PC-9 (cell line): ENCODE measurements around the gene ANKLE1. TPM values are rescaled to one million over a fixed set of nuclear protein-coding genes. Genes with fewer than 3 reads are reported as not detected.
A peak's percentile ranks its signal among the peaks of the same experiment; 100 is the strongest.

Experiments used
- BruUV-seq: library from RNA; stranded (reverse); fragments of 400-500 nt; replicated peaks from 2 replicates; lab custom pipeline; 2021; lab: Mats Ljungman, UMichigan
- CTCF ChIA-PET: fragments of 300-600 bp; sonication (Branson Sonifier 250); formaldehyde crosslinking; loops from one replicate; lab custom pipeline; 2022; ENCODE audit warnings: antibody characterized with exemption; lab: Charles Lee
- POLR2A ChIA-PET: fragments of 300-600 bp; sonication (Branson Sonifier 250); formaldehyde crosslinking; loops from one replicate; lab custom pipeline; 2022; ENCODE audit warnings: antibody characterized with exemption; ENCODE audit not compliant: unreplicated experiment; lab: Charles Lee
- DNase-seq, 2 experiments: peaks; one replicate each; pipeline versions ENCODE4 v3.0.0 to v3.0.0-alpha.2; 2015 to 2022; ENCODE audit warnings: mixed read lengths in 1 of 2
- H2AFZ ChIP-seq: fragments of 200-600 bp; sonication (generic); 2 replicates; pipeline ENCODE4 v1.8.1; 2017; ENCODE audit warnings: antibody characterized with exemption
- H3F3A ChIP-seq: fragments of 200-600 bp; sonication (generic); 2 replicates; pipeline ENCODE4 v1.8.1; 2017; ENCODE audit warnings: antibody characterized with exemption, mild to moderate bottlenecking, low read depth; ENCODE audit not compliant: insufficient read depth
- H3K27ac ChIP-seq: fragments of 200-600 bp; sonication (generic); 2 replicates; pipeline ENCODE4 v1.6.1; 2016; ENCODE audit warnings: mixed run types
- H3K27me3 ChIP-seq: fragments of 200-600 bp; sonication (generic); 2 replicates; pipeline ENCODE4 v1.6.1; 2016; ENCODE audit warnings: low read depth, mixed run types; ENCODE audit not compliant: insufficient read depth
- H3K36me3 ChIP-seq: fragments of 200-600 bp; sonication (generic); 2 replicates; pipeline ENCODE4 v1.6.1; 2016; ENCODE audit warnings: low read depth, mixed run types
- H3K4me1 ChIP-seq: fragments of 200-600 bp; sonication (generic); replicated peaks from 2 replicates; pipeline ENCODE4 v1.6.1; 2016; ENCODE audit warnings: mixed run types; ENCODE audit not compliant: insufficient read depth
- H3K4me2 ChIP-seq: fragments of 200-600 bp; sonication (generic); 2 replicates; pipeline ENCODE4 v1.6.1; 2017; ENCODE audit warnings: mixed run types
- H3K4me3 ChIP-seq: fragments of 200-600 bp; sonication (generic); 2 replicates; pipeline ENCODE4 v1.6.1; 2016; ENCODE audit warnings: mixed run types
- H3K79me2 ChIP-seq: fragments of 200-600 bp; sonication (generic); 2 replicates; pipeline ENCODE4 v1.6.1; 2017; ENCODE audit warnings: low read depth, mixed run types
- H3K9me2 ChIP-seq: fragments of 200-600 bp; sonication (generic); 2 replicates; pipeline ENCODE4 v1.8.1; 2017; ENCODE audit warnings: mild to moderate bottlenecking; ENCODE audit not compliant: insufficient read depth
- H3K9me3 ChIP-seq: fragments of 200-600 bp; sonication (generic); 2 replicates; pipeline ENCODE4 v1.8.1; 2016; ENCODE audit warnings: low read depth; ENCODE audit not compliant: insufficient read depth
- H4K20me1 ChIP-seq: fragments of 200-600 bp; sonication (generic); 2 replicates; pipeline ENCODE4 v1.8.1; 2017; ENCODE audit not compliant: insufficient read depth
- CTCF ChIP-seq: fragments of 200-600 bp; sonication (generic); conservative IDR thresholded peaks from 2 replicates; pipeline ENCODE4 v1.6.1; 2017; ENCODE audit warnings: mixed run types, antibody characterized with exemption, mild to moderate bottlenecking, moderate library complexity
- EZH2 ChIP-seq: fragments of 200-600 bp; sonication (generic); IDR thresholded peaks from 2 replicates; pipeline ENCODE4 v1.8.0; 2017; ENCODE audit warnings: antibody characterized with exemption, low read depth
- intact Hi-C: fragments of 100-400 bp; cut with micrococcal nuclease; formaldehyde crosslinking; loops from one replicate; pipeline ENCODE4 v1.10.0; 2022; ENCODE audit not compliant: unreplicated experiment
- total RNA-seq: library from RNA; stranded (reverse); gene quantifications from 2 replicates; pipeline ENCODE4 v1.2.3, GENCODE V29; 2021

ANKLE1 gene
- total RNA-seq, 1 experiment from 2014 or later: 1.2 TPM

DNA sequence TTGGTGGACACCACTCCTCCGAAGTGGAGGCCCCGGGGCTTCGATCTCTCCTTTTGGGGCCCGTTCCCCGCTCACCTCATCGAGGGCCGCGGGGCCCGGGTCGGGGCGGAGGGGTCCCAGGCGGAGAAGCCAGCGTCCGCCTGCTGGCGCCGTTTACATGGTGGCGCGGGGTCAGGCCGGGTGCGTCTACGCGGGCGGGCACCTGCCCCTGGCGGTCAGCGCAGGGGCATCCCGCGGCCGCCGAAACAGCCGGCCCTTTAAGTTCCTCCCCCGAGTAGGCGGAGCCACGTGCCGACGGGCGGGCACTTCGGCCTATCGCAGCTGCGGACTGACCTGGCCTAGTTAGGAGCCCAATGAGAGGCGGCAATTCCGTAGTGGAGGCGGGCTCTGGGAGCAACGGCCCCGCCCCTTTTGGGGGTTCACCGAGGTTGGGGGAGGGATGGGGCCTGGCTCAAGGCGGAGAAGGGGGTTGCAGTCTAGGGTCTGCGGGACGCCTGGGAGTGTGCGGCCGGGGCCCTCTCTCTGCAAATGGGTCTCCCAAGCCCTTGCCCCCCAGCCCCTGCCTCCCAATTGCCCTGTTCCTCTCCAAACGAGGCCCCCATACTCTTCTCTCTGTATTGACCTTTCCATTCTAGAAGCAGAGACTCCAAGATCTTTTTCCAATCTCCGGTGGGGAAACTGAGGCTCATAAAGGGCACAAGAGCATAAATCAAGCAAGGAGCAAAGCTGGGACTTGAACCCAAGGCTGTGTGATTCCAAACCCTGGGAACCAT is 21.7 kb downstream of the ANKLE1 start, which contains the start of gene ABHD8:
Gene ABHD8, minus strand, starts transcription at position 259 of the 773 bp plus-strand sequence. CDS start 1,809 bp downstream, outside the sequence.
- BruUV-seq: no TSS peak
- no peak for TF ChIP-seq EZH2
- peak; percentile 70 for TF ChIP-seq CTCF
- Histone ChIP-seq H3K36me3 (no peaks in the 10 kb centered on the region), H3K27me3 (no peaks in the 10 kb centered on the region), H3K4me3 (peak within 1 kb of the TSS; percentile 67), H2AFZ (peak within 1 kb of the TSS; percentile 73), H4K20me1 (no peaks in the 10 kb centered on the region), H3K27ac (no peak within 1 kb of the TSS), H3F3A (peaks cover 33% of the 10 kb centered on the region), H3K79me2 (peaks cover 49% of the 10 kb centered on the region), H3K4me1 (peaks cover 39% of the 10 kb centered on the region), H3K9me2 (no peaks in the 10 kb centered on the region), H3K4me2 (peak within 1 kb of the TSS; percentile 90), H3K9me3 (no peaks in the 10 kb centered on the region)
- CTCF ChIA-PET: interaction anchor here (0.6 kb wide), 1 partner anchor 556 kb away, joined by 6 read pairs; no protein-coding TSS in a partner anchor
- intact Hi-C loops: loop anchor here (10.0 kb wide), 1 partner anchor 589 kb away; the partner anchor contains the start of gene NWD1
- DNase-seq: peak; percentile 92 to 98
- POLR2A ChIA-PET: no interaction called here

DNA sequence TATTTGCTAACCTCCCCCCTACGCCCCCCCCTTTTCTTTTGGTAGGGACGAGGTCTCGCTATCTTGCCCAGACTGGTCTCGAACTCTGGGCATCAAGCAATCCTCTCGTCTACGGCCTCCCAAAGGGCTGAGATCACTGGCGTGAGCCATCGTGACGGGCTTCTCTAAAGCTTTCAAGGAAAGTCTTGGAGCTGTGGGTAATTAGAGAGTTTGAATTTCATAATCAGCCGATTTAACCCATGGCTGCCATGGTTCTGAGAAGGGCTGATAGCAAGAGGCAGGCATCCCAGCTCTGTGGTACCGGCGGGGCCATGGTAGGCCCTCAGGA is 22.2 kb downstream of the ANKLE1 start:
- BruUV-seq: no TSS peak
- H3K4me3 ChIP-seq: peak overlapping the region; percentile 67; the same call in 1 of the 2 replicates
- no peaks in the 10 kb centered on the region for H3K36me3 ChIP-seq
- H3K79me2 ChIP-seq: peaks cover 47% of the 10 kb centered on the region
- no peak overlapping the region for H3K27ac ChIP-seq
- H3K27me3 ChIP-seq: no peaks in the 10 kb centered on the region
- H3F3A ChIP-seq: peaks cover 28% of the 10 kb centered on the region
- no peak overlapping the region; the same call in 1 of the 2 replicates for H2AFZ ChIP-seq
- ChIA-PET POLR2A (no interaction called here), CTCF (no interaction called here)
- no peaks in the 10 kb centered on the region for H4K20me1 ChIP-seq
- H3K4me1 ChIP-seq: peaks cover 39% of the 10 kb centered on the region
- no peak for TF ChIP-seq CTCF
- TF ChIP-seq EZH2: no peak
- no peak for DNase-seq
- peak overlapping the region; percentile 90 for H3K4me2 ChIP-seq
- no peaks in the 10 kb centered on the region for H3K9me2 ChIP-seq
- H3K9me3 ChIP-seq: no peaks in the 10 kb centered on the region
- intact Hi-C loops: loop anchor here (2.0 to 10.0 kb wide), 2 partner anchors 83 to 589 kb away; partner anchors contain the start of gene NWD1

DNA sequence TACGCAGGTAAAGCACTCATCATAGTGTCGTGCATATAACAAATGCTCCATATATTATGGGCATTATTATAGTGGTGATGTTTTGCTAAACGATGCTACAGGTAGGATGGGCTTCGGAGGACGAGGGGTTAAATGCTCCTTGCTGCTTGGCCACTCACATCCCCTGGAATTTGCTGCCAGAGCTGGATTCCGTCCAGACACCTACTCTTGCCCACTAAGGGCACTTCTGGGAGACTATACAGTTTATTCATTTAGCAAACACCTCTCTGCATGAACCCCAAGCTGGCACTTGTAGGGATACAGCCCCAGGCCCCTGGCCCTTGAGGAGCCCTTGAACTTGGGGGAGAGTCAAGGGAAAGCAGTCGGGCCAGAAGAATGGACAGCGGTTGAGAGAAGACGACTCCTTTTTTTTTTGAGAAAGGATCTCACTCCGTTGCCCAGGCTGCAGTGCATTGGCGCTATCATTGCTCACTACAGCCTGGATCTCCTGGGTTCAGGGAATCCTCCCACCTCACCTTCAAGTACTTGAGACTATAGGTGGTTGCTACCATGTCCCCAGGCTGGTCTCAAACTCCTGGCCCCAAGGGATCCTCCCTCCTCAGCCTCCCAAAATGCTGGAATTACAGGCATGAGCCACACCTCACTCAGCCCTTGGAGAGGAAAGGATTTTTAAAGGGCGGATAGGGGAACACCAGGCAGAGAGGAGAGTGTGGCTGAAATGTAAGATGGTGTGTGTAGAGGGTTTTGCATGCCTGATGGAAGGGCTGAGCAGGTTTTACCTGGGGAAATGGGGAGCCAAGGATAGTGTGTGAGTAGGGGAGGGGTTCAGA is 22.9 kb downstream of the ANKLE1 start:
- Histone ChIP-seq H3F3A (peaks cover 22% of the 10 kb centered on the region), H3K27ac (no peak overlapping the region), H2AFZ (no peak overlapping the region), H3K79me2 (peaks cover 48% of the 10 kb centered on the region), H3K9me2 (no peaks in the 10 kb centered on the region), H3K9me3 (no peaks in the 10 kb centered on the region), H3K4me3 (no peak overlapping the region), H3K4me2 (peak overlapping the region; percentile 46), H3K4me1 (peaks cover 39% of the 10 kb centered on the region), H3K36me3 (no peaks in the 10 kb centered on the region), H4K20me1 (no peaks in the 10 kb centered on the region), H3K27me3 (no peaks in the 10 kb centered on the region)
- DNase-seq: no peak
- CTCF ChIA-PET: interaction anchor here (0.8 to 1.2 kb wide), 3 partner anchors 12 to 551 kb away, joined by 3 read pairs; no protein-coding TSS in a partner anchor
- POLR2A ChIA-PET: interaction anchor here (0.6 to 0.7 kb wide), 2 partner anchors 483 to 547 kb away, joined by 17 to 29 read pairs; no protein-coding TSS in a partner anchor
- BruUV-seq: no TSS peak
- TF ChIP-seq CTCF: no peak
- TF ChIP-seq EZH2: no peak
- intact Hi-C loops: loop anchor here (1.0 to 10.0 kb wide), 4 partner anchors 22 to 628 kb away; partner anchors contain the start of genes CCDC124 and NWD1
